Stimulated activated CD8-positive, alpha-beta memory T cell treated with anti-CD3 and anti-CD28 coated beads, Interleukin-7, amount 100 ng/mL, for 48 hours (primary cell): Measurements from ENCODE around the gene WAC.

ENCODE experiments used
- DNase-seq, 2 donors: peaks; one replicate each; pipeline ENCODE4 v3.0.0-alpha.2; 2020; ENCODE audit warnings: low read depth in 1 of 2; ENCODE audit errors: extremely low read depth in 1 of 2

Gene WAC

DNA sequence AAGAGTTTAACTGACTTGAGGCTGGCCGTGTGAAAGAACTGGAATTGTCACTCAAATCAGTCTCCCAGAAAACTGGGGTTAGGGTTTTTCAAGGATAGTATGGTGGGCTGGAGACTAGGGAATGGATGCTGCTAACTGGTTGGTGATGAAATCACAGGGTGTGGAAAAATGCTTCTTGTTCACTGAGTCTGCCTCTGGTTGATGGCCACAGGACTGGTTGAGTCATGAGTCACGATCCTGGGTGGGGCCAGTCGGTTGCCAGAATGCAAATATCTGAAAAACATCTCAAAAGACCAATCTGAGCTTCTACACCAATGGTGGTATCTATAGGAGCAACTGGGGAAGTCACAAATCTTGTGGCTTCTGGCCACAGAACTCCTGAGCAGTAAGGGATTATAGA is 128.1 kb downstream of the WAC start:
- DNase-seq, result no peak

DNA sequence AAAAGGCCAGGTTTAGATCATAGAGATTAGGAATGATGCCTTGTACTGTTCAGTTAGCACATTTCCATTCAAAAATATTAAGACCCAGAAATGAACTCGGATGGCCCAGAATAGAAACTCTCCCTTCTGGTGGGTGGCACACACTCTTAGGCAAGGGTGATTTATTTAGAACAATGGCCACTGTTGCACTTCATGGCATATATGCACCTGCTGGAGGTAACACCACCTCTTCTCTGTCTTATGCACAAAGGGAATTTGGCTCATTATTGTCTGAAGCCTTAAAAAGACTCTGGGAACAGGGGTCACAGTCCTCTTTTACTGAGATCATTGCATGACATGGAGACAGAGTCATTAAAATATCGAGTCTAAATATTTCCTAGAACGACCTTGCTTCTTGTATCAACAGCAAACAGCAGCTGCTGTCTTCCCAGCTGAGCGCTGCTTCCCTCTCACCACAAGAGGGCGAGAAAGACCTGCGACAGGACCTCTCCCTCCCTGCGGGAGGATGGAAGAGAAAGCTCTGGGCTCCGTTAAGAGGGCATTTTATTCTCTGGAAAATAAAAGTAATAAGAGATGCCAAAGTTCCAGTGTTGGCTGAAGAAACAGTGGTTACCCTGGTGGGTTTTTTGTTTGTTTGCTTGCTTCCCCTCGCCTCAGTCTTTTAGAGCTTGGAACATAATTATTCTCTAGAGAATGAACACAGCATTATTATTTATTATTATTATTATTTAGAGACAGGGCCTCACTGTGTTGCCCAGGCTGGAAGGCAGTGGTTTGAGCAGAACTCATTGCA is 130.9 kb downstream of the WAC start:
- peak in 1 of 2 donors; percentile 48 for DNase-seq

DNA sequence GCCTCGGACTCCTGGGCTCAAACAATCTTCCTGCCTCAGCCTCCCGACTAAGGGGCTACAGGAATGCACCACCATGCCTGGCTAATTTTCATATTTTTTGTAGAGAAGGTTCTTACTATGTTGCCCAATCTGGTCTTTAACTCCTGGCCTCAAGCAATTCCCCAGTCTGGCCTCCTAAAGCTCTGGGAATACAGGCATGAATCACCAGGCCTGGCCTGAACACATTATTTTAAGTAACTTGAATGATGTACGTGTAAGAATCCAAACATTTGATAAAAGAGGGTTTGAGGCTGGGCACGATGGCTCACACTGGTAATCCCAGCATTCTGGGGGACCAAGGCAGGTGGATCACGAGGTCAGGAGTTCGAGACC is 131.4 kb downstream of the WAC start:
- DNase-seq, result no peak

DNA sequence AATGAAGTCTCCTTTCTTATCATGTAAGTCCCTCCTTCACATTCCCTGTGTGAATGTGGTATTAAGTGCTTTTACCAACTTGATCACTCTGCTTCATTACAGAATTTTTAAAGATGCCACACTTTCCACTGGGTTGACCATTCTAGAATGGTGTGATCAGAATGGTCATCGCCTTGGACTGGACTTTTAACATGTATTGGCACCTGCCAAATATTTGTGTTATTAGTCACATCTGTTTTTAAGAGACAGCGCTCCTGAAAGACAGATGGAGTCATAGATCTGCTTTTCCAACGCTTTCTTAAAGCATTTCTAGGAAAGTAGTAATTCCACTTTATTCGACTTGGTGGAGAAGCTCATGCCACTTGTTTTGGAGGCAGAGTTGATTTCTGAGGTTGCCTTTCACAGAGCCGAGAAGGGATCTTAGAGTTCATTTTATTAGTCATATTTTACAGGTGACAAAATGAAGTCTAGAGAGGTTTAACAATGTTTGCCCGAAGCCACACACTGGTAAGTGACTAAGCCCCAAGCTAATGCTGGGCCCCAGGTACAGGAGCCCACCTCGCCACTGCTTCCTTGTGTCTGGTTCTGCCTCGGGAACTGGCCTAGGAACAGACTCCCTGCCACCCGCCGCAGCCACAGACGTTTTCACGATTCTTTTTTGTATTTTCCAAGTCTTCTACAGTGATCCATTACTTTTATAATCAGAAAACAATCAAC is 134.0 kb downstream of the WAC start:
- DNase-seq, result no peak

DNA sequence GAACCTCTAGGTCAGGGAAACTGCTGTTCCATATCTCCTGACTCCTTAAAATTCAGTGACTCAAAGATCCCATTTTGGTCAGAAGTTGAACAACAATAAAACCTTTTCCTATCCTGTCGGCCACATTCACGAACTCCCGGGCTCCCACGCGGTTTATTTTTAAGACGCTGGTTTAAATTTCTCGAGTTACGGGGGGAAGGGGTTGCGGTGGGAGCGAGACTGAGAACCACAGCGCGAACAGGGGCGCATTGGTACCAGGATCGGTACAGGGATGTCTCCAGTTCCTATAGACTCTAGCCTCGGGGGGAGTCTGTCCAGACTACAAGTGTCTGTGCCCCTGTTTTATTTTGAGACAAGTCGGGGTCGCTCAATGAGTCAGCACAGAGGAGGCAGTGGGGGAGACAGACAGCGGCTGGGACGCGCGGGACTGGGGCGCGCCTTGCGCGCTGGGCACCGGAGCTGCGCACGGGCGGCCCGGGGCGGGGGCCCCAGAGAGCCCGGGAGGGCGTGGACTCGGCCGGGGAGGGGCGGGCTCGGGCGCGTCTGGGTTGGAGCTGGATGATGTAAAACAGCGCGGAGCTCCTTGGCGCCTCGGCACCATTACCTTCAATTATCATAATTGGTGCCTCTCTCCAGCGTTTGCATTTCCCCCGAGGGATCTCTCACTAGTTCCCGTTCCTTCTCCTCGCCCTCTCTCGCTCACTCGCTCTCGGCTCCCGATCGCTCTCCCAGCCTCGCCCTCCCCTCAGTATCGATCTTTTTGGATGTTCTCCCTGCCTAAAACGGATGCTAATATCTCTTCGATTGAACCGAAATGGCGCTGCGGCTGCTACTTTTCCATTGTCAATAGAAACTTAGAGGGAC is 135.7 kb downstream of the WAC start:
- DNase-seq, result peak in 1 of 2 donors; percentile 30

DNA sequence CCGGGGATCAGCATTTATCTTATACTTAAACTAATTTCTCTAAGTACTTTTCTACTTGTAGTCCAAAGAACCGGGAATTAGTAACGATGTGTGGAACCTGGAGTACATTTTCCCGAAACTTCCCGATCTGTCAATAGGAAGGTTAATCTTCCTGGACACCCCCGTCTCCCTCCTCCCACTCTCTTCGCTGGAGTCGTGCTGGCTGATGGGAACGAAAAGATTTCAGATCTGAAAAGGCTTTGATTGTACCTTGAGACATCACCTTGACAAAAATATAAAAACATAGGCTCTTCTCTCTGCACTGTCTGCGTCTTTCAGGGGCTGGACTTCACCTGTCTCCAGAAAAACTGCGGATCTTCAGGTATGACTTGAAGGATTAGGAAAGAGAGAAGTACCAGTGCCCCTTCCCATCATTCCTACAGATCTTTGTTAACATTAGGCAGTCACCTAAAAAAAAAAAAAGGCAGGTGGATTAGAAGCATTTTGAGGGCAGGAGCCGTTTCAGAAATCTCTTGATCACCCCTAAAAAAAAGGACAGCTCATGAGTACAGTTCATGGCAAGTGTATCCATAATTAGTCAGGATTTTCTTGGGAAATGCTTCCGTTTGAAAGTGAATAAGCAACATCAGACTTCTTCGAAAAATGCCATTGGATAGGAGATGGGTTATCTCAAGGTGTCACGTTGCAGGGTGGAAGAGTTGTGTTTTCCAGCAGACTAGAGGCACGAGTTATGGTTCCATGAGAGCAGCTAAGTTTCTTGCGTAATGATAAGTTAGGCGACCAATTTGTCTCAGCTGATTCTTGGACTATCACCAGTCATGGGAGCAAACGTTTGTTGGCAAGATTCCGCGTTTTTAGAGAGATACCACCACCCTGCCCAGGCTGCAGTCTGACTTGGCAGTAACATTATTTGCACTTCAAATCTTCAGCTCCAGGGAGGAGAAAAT is 136.6 kb downstream of the WAC start:
- DNase-seq, result no peak
